HUES48 (cell line): ENCODE measurements around the gene EXOC2.

Experiments used
- H3K27ac ChIP-seq: one replicate; pipeline ENCODE4 v1.7.0; 2013; ENCODE audit warnings: low read depth, low read length, inconsistent platforms
- H3K27me3 ChIP-seq: 2 replicates; pipeline ENCODE4 v1.6.1; 2013; ENCODE audit warnings: mild to moderate bottlenecking, low read length; ENCODE audit not compliant: control insufficient read depth, insufficient read depth
- H3K36me3 ChIP-seq: 2 replicates; pipeline ENCODE4 v1.6.1; 2013; ENCODE audit warnings: low read length; ENCODE audit not compliant: control insufficient read depth, insufficient read depth
- H3K4me1 ChIP-seq: 2 replicates; pipeline ENCODE4 v1.6.1; 2013; ENCODE audit warnings: mild to moderate bottlenecking, low read length; ENCODE audit not compliant: control insufficient read depth, insufficient read depth
- H3K4me3 ChIP-seq: 2 replicates; pipeline ENCODE4 v1.5.1; 2013; ENCODE audit warnings: mild to moderate bottlenecking, low read depth, low read length
- H3K9ac ChIP-seq: 2 replicates; pipeline ENCODE4 v1.6.1; 2013; ENCODE audit warnings: mild to moderate bottlenecking, low read depth, low read length, moderate library complexity
- H3K9me3 ChIP-seq: 2 replicates; pipeline ENCODE4 v1.6.1; 2013; ENCODE audit warnings: low read length; ENCODE audit not compliant: control insufficient read depth, insufficient read depth

Gene EXOC2

GRCh38 chr6:441126-441920 lies 251.6 kb downstream of the EXOC2 start:
- Histone ChIP-seq H3K4me1 (no peaks in the 10 kb centered on the region), H3K27me3 (no peaks in the 10 kb centered on the region), H3K27ac (no peak overlapping the region), H3K4me3 (no peak overlapping the region), H3K9ac (no peak overlapping the region), H3K36me3 (no peaks in the 10 kb centered on the region), H3K9me3 (no peaks in the 10 kb centered on the region)

GRCh38 chr6:439641-440167 lies 253.2 kb downstream of the EXOC2 start:
- no peaks in the 10 kb centered on the region for H3K36me3 ChIP-seq
- H3K27me3 ChIP-seq, result no peaks in the 10 kb centered on the region
- H3K4me3 ChIP-seq, result no peak overlapping the region
- H3K27ac ChIP-seq, result no peak overlapping the region
- no peaks in the 10 kb centered on the region for H3K4me1 ChIP-seq
- H3K9ac ChIP-seq, result no peak overlapping the region
- no peaks in the 10 kb centered on the region for H3K9me3 ChIP-seq

- H3K27ac ChIP-seq, result no peak overlapping the region
- H3K9ac ChIP-seq, result no peak overlapping the region
- no peaks in the 10 kb centered on the region for H3K9me3 ChIP-seq
- no peaks in the 10 kb centered on the region for H3K4me1 ChIP-seq
- no peaks in the 10 kb centered on the region for H3K27me3 ChIP-seq
- no peaks in the 10 kb centered on the region for H3K36me3 ChIP-seq
- no peak overlapping the region for H3K4me3 ChIP-seq
Measured at GRCh38 chr6:438634-439170, 254.2 kb downstream of the EXOC2 start.

GRCh38 chr6:437037-437392 lies 255.9 kb downstream of the EXOC2 start:
- H3K9ac ChIP-seq, result no peak overlapping the region
- H3K36me3 ChIP-seq, result no peaks in the 10 kb centered on the region
- no peaks in the 10 kb centered on the region for H3K27me3 ChIP-seq
- H3K4me3 ChIP-seq, result no peak overlapping the region
- H3K4me1 ChIP-seq, result no peaks in the 10 kb centered on the region
- no peak overlapping the region for H3K27ac ChIP-seq
- H3K9me3 ChIP-seq, result no peaks in the 10 kb centered on the region

- Histone ChIP-seq H3K27ac (no peak overlapping the region), H3K27me3 (no peaks in the 10 kb centered on the region), H3K9me3 (no peaks in the 10 kb centered on the region), H3K4me1 (no peaks in the 10 kb centered on the region), H3K9ac (no peak overlapping the region), H3K36me3 (no peaks in the 10 kb centered on the region), H3K4me3 (no peak overlapping the region)
Measured at GRCh38 chr6:436308-437036, 256.5 kb downstream of the EXOC2 start.

GRCh38 chr6:435441-436307 lies 257.3 kb downstream of the EXOC2 start:
- Histone ChIP-seq H3K36me3 (no peaks in the 10 kb centered on the region), H3K27ac (no peak overlapping the region), H3K4me3 (no peak overlapping the region), H3K9me3 (no peaks in the 10 kb centered on the region), H3K4me1 (no peaks in the 10 kb centered on the region), H3K27me3 (no peaks in the 10 kb centered on the region), H3K9ac (no peak overlapping the region)
